Hepatic stellate cell (primary cell): ENCODE data around the gene CALY.

Experiments
- DNase-seq: peaks from one replicate; pipeline ENCODE4 v3.0.0; 2011; ENCODE audit warnings: low spot score

CALY gene

DNA sequence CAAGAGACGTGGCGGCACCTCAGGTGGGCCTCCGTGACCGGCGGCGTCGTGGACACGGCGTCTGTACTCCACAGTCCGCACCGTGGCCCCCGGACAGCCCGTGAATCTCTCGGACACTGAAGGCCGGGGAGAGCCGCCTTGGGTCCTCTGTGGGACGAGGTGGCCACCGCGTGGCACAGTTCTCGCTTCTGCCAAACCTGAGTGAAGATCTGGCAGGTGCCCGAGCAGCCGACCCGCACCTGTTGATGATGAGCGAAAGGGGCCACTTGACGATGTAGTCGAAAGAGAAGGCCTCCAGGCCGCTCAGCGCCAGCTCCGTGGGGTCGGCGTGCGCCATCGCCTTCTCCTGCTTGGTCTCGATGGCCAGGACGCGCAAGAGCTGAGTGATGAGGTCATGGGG is 51.5 kb downstream of the CALY start:
- no peak for DNase-seq

GRCh38 chr10:133283931-133284330 is 52.8 kb downstream of the CALY start:
- no peak for DNase-seq

GRCh38 chr10:133282846-133283390 is 53.8 kb downstream of the CALY start:
- DNase-seq, result no peak

GRCh38 chr10:133281628-133282372 is 54.9 kb downstream of the CALY start:
- DNase-seq, result no peak

- DNase-seq, result no peak
Observed at GRCh38 chr10:133281084-133281483, 55.6 kb downstream of the CALY start.

DNA sequence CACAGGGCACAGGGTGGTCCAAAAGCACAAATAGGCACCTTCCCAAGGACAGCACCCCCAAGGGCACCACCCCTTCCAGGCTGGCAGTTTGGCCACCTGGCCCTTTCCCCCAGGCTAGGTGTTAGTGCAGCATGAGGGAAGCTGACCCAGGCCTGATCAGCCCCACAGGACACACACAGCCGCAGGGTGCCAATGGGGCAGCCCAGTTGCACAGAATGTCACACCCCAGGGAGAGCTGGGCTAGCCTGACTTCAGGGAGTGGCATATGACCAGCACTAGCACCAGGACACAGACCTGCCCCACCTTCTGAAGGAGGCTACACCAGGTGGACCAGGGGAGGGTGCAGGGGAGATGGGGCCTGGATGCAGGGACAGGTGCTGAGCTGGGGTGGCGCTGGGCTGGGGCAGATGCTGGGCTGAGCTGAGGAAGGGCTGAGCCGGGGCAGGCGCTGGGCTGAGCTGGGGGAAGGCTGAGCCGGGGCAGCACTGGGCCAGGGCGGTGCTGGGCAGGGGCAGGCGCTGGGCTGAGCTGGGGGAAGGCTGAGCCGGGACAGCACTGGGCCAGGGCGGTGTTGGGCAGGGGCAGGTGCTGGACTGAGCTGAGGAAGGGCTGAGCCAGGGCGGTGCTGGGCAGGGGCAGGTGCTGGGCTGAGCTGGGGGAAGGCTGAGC is 56.2 kb downstream of the CALY start:
- no peak for DNase-seq

GRCh38 chr10:133279326-133280226 is 57.1 kb downstream of the CALY start:
- no peak for DNase-seq

DNA sequence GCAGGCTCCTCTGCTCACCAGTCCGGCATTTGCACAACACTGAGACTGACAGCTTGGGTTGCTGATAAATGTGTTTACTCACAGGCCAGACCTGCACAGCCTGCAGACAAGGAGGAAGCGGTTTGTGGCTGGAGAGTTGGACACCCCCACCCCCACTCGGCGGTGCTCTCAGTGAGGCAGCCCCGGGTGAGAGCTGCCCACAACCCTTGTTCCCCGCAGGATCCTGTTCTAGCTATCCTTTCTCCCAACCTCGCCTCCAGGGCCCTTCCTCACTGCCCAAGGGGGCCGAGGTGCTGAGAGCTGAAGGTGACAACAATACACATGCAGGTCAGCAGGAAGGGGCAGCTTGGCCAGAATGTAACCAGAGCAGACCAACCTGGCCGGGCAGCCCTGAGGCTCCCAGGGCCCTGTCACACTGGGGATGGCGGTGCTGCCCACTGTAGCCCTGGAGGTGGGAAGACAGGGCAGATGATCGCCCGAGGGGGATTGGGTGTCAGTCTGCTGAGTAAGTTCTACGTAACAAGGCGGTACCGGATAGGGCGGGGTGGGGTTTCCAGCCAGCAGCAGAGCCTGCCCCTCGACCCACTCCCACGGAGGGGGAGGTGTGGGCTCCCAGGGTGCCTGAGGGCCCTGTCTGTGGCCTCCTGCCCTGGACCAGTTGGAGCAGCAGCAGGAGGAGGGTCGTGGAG is 58.0 kb downstream of the CALY start:
- DNase-seq, result no peak

GRCh38 chr10:133277993-133278576 is 58.6 kb downstream of the CALY start:
- DNase-seq, result no peak

DNA sequence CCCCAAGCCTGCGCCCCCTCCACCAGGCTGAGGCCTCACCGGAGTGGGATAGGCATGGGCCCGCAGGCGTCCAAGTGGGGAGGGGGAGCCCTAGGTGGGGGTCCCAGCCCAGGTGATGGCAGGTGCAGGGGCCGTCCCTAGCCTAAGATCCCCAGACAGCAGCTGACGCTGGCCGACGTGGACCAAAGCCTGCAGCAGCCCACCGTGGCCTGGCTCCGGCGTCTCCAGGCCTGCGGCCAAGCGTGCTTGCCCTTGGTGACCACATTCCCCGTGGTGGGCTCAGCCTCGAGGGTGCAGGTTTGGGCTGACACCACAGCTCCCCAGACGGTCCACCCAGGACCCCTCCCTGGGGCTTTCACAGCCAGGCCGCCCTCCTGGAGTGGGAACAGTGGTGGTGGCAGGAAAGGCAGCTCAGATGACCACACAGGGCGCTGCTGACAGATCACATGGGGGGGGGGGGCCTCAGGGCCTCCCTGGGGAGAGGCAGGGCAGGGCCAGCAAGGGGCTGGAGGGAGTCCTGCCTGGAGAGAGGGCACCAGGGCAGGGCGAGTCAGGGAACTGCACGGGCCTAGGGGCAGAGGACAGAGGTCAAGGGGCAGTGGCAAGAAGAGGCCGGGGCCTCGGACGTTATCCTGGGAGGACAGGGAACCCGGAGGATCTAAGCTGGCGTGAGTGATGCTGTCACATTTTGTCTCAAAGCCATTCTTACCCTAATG is 59.3 kb downstream of the CALY start:
- DNase-seq, result no peak

GRCh38 chr10:133276435-133277201 is 60.1 kb downstream of the CALY start, which contains the start of gene ADAM8:
ADAM8 (minus strand) TSS chr10:133276868; CDS start chr10:133276817, 51 bp downstream.
- no peak for DNase-seq

DNA sequence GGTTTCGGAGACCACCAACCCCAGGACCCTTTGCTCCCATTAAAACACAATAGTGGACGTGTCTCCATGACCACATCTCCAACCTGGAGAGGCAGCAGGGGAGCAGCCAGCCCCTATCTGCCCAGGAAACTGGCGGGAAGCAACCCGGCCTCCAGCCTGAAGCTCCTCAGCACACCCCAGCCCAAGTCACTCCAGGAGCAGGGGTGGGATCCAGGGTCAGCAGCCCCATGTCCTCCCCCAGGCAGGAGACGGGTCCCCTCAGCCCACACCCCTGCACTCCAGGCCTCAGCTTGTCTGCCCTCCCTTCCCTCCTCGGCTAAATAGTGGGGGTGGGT is 60.6 kb downstream of the CALY start:
- DNase-seq, result no peak

- no peak for DNase-seq
Observed at GRCh38 chr10:133275684-133276092, 61.0 kb downstream of the CALY start.

DNA sequence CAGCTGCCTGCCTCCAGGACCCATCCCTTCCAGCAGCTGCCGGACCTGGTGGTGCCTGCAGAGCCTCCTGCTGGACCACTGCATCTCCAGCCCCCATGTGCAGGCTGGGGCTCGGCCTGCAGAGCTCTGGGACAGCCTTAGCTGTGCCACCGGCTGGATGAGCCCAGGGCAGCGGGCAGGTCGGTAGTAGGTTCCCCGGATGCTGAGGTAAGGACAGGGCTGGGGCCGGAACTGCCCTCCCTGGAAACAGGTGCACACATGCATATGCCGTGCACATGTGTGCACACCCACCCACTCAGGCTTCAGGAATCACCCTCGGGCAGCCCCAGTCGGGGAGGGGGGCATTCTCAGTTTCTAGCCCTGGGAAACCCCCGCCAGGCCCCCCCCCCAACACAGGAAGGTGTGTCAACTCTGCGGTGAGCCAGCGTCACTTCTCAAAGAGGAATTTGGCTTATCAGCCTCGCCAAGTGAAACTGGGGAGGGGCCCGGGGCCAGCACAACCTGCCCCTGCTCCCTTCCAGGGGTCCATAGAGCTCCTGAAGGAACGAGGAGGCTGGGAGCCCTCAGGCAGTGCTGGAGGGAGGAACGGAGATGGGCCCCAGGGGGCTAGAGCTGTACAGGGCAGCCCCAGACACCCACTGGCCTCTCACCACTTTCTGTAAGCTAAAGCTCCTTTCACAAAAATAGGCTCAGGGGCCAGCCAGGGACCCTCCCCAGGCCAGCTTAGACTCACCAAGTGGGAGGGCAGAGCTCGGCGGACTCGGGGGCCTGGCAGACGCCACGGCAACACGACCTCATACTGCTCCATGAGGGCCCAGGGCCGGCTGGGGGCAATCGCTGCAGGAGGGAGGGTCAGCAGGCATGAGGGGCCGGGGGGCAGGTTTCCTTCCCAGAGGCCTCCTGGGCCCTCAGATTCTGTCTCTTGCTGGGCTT is 61.7 kb downstream of the CALY start:
- DNase-seq, result no peak
